ENCODE results near the gene PLA2G2E. TPM values are rescaled to one million over a fixed set of nuclear protein-coding genes. Genes with fewer than 3 reads are reported as not detected.

Gene PLA2G2E
- polyA plus RNA-seq, 1 of the 3 experiments (the other 2 are of a cell fraction) = not detected

GRCh38 chr1:19907456-19907855 is 16.0 kb downstream of the PLA2G2E start (continued):
- TF ChIP-seq NRF1 (IDR thresholded peaks at IDR 0.05; ENCODE audit: low read depth, low read length) (no peak), NFIC (IDR thresholded peaks at IDR 0.05; ENCODE audit: borderline replicate concordance) (no peak), FOSL2 (IDR thresholded peaks at IDR 0.05; ENCODE audit: borderline replicate concordance, low read depth) (no peak), ELF1 (IDR thresholded peaks at IDR 0.05) (no peak), GATA2 (CRISPR knock-in tag; IDR thresholded peaks at IDR 0.05) (no peak), PBX3 (IDR thresholded peaks at IDR 0.05) (no peak)

GRCh38 chr1:19903621-19904020 is 19.8 kb downstream of the PLA2G2E start:
- Histone ChIP-seq H3F3A (replicated peaks; ENCODE audit: insufficient read depth) (no peaks in the 10 kb centered on the region), H3K27ac (ENCODE audit: low read depth in 2 of 2, low read length in 1 of 2) (no peak overlapping the region), H3K9me2 (no peaks in the 10 kb centered on the region), H3K4me2 (no peak overlapping the region), H3K36me3 (replicated peaks in 1 of 2; ENCODE audit: control insufficient read depth in 1 of 2, insufficient read depth in 2 of 2, low read length in 1 of 2) (peaks cover 59 to 67% of the 10 kb centered on the region in 2 experiments), H3K4me3 (ENCODE audit: low read depth in 2 of 2, low read length in 1 of 2) (no peak overlapping the region), H2AFZ (ENCODE audit: low read depth) (no peak overlapping the region), H3K4me1 (ENCODE audit: control insufficient read depth in 1 of 2, insufficient read depth in 2 of 2, low read depth in 1 of 2, low read length in 1 of 2) (no peaks in the 10 kb centered on the region), H3K27me3 (ENCODE audit: insufficient read depth) (no peaks in the 10 kb centered on the region), H3K9me3 (no peaks in the 10 kb centered on the region), H3K9ac (no peak overlapping the region), H3K79me2 (ENCODE audit: insufficient read depth) (peaks cover 11% of the 10 kb centered on the region; the same call in 1 of the 2 replicates), H4K20me1 (ENCODE audit: insufficient read depth) (no peaks in the 10 kb centered on the region)
- POLR2A ChIA-PET = no interaction called here
- DNase-seq = no peak
- WGBS (ENCODE audit: low lambda C conversion rate) = 98% methylated on average over 7 of the region's 7 CpGs
- no peak for TF ChIP-seq RCOR1 (IDR thresholded peaks at IDR 0.05; ENCODE audit: low read length)
- TF ChIP-seq GATA2 (CRISPR knock-in tag; IDR thresholded peaks at IDR 0.05) = no peak
- CTCF ChIA-PET = interaction anchor here (1.0 kb wide), 1 partner anchor 20 kb away, joined by 4 read pairs; no protein-coding TSS in a partner anchor

GRCh38 chr1:19901653-19902052 is 21.8 kb downstream of the PLA2G2E start:
- 96% methylated on average over 1 of the region's 1 CpG for WGBS (ENCODE audit: low lambda C conversion rate)
- no peaks in the 10 kb centered on the region for H3K27me3 ChIP-seq (ENCODE audit: insufficient read depth)
- H3K9me2 ChIP-seq = no peaks in the 10 kb centered on the region
- POLR2A ChIA-PET = no interaction called here
- no peak overlapping the region for H2AFZ ChIP-seq (ENCODE audit: low read depth)
- H3K36me3 ChIP-seq (replicated peaks in 1 of 2; ENCODE audit: control insufficient read depth in 1 of 2, insufficient read depth in 2 of 2, low read length in 1 of 2) = peaks cover 49 to 67% of the 10 kb centered on the region in 2 experiments
- H4K20me1 ChIP-seq (ENCODE audit: insufficient read depth) = no peaks in the 10 kb centered on the region
- no peak overlapping the region for H3K27ac ChIP-seq (ENCODE audit: low read depth in 2 of 2, low read length in 1 of 2)
- no peaks in the 10 kb centered on the region for H3F3A ChIP-seq (replicated peaks; ENCODE audit: insufficient read depth)
- CTCF ChIA-PET = interaction anchor here (1.0 kb wide), 1 partner anchor 16 kb away, joined by 4 read pairs; no protein-coding TSS in a partner anchor
- no peaks in the 10 kb centered on the region for H3K4me1 ChIP-seq (ENCODE audit: control insufficient read depth in 1 of 2, insufficient read depth in 2 of 2, low read depth in 1 of 2, low read length in 1 of 2)
- peaks cover 11% of the 10 kb centered on the region; the same call in 1 of the 2 replicates for H3K79me2 ChIP-seq (ENCODE audit: insufficient read depth)
- H3K9me3 ChIP-seq = no peaks in the 10 kb centered on the region
- H3K9ac ChIP-seq = no peak overlapping the region
- no peak overlapping the region for H3K4me2 ChIP-seq
- H3K4me3 ChIP-seq (ENCODE audit: low read depth in 2 of 2, low read length in 1 of 2) = no peak overlapping the region
- DNase-seq = no peak
- TF ChIP-seq NFIC (IDR thresholded peaks at IDR 0.05; ENCODE audit: borderline replicate concordance) (no peak), NRF1 (IDR thresholded peaks at IDR 0.05; ENCODE audit: low read depth, low read length) (no peak), TAF1 (IDR thresholded peaks at IDR 0.05; ENCODE audit: borderline replicate concordance, low read depth, low read length) (no peak), FOXJ3 (CRISPR knock-in tag; IDR thresholded peaks at IDR 0.05) (no peak), JUND (IDR thresholded peaks at IDR 0.05) (no peak), SIN3A (IDR thresholded peaks at IDR 0.05; ENCODE audit: borderline replicate concordance, low read depth, low read length) (no peak), REST (IDR thresholded peaks at IDR 0.05; ENCODE audit: low read depth, low read length) (no peak), USF2 (IDR thresholded peaks at IDR 0.05; ENCODE audit: borderline replicate concordance, low read depth, low read length) (no peak), RXRA (IDR thresholded peaks at IDR 0.05; ENCODE audit: borderline replicate concordance, low read depth) (no peak), PBX3 (IDR thresholded peaks at IDR 0.05) (no peak), IRF3 (IDR thresholded peaks at IDR 0.05; ENCODE audit: low read depth, low read length) (no peak), GABPA (IDR thresholded peaks at IDR 0.05; ENCODE audit: low read depth) (no peak), FOSL2 (IDR thresholded peaks at IDR 0.05; ENCODE audit: borderline replicate concordance, low read depth) (no peak), MXI1 (IDR thresholded peaks at IDR 0.05; ENCODE audit: low read depth, low read length) (no peak), ELF1 (IDR thresholded peaks at IDR 0.05) (no peak)

Measured in SK-N-SH (cell line).